HL-60 (cell line): ENCODE data around the gene METTL25B.
"Not testable (repeated sequence)": the region's sequence is repeated elsewhere in the genome, so short reads cannot be mapped to it uniquely, and the experiment has no call there.

Experiments
- DNase-seq, 2 experiments: peaks; one replicate each; pipeline ENCODE4 v3.0.0-alpha.2; 2010 to 2020; ENCODE audit warnings: low read depth in 1 of 2, low spot score in 1 of 2
- H3K27ac ChIP-seq: fragments of 250-450 bp; sonication (Bioruptor Pico); replicated peaks from 2 replicates; pipeline ENCODE4 v1.5.1; 2020; ENCODE audit warnings: mild to moderate bottlenecking, moderate library complexity
- H3K27me3 ChIP-seq: fragments of 250-450 bp; sonication (Bioruptor Pico); 2 replicates; pipeline ENCODE4 v1.5.1; 2021; ENCODE audit warnings: mild to moderate bottlenecking, moderate library complexity; ENCODE audit not compliant: insufficient read depth, poor library complexity, severe bottlenecking
- H3K4me3 ChIP-seq: replicated peaks from 2 replicates; pipeline ENCODE4 v1.5.1; 2011; ENCODE audit warnings: mild to moderate bottlenecking, control low read depth, low read length; ENCODE audit not compliant: insufficient read depth
- GABPA ChIP-seq: IDR thresholded peaks from 2 replicates; pipeline ENCODE4 v1.6.1; 2012; ENCODE audit warnings: low read depth
- POLR2AphosphoS5 ChIP-seq: IDR thresholded peaks from 2 replicates; pipeline ENCODE4 v1.6.1; 2012; ENCODE audit warnings: low read depth
- SPI1 ChIP-seq: IDR thresholded peaks from 2 replicates; pipeline ENCODE4 v1.6.1; 2012; ENCODE audit warnings: low read depth, mild to moderate bottlenecking, borderline replicate concordance
- TF ChIP-seq, protein P1 (sequence below): IDR thresholded peaks from one replicate; pipeline ENCODE4 v1.5.1; 2011; ENCODE audit warnings: low read length, control low read depth, inconsistent platforms; ENCODE audit not compliant: insufficient read depth
- TF ChIP-seq, protein P2 (sequence below): IDR thresholded peaks from 2 replicates; pipeline ENCODE4 v1.6.1; 2012; ENCODE audit warnings: low read depth; ENCODE audit not compliant: insufficient replicate concordance

The METTL25B gene

DNA sequence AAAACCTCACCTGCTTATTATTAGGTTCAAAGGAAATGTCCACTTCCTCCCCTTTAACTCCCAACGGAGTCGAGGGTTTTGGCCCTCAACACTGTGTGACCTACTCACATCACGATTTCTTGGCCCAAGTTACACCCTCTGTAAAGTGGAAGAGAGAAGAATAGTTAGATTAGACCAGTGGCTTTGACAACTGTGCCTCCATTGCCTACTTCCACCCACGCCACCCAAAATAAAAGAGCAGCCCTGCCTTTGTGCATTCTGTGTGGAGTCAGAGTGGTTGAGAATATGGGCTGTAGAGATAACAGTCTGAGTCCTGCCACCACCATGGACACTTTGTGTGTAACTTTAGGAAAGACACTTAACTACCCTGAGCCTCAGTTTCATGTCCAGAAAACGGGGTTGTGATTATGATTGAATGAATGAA, 27.3 kb downstream of the METTL25B start:
- no peaks in the 10 kb centered on the region for H3K27me3 ChIP-seq
- no peak overlapping the region for H3K27ac ChIP-seq
- TF ChIP-seq, protein P1, sequence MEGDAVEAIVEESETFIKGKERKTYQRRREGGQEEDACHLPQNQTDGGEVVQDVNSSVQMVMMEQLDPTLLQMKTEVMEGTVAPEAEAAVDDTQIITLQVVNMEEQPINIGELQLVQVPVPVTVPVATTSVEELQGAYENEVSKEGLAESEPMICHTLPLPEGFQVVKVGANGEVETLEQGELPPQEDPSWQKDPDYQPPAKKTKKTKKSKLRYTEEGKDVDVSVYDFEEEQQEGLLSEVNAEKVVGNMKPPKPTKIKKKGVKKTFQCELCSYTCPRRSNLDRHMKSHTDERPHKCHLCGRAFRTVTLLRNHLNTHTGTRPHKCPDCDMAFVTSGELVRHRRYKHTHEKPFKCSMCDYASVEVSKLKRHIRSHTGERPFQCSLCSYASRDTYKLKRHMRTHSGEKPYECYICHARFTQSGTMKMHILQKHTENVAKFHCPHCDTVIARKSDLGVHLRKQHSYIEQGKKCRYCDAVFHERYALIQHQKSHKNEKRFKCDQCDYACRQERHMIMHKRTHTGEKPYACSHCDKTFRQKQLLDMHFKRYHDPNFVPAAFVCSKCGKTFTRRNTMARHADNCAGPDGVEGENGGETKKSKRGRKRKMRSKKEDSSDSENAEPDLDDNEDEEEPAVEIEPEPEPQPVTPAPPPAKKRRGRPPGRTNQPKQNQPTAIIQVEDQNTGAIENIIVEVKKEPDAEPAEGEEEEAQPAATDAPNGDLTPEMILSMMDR, result no peak
- TF ChIP-seq, protein P2, sequence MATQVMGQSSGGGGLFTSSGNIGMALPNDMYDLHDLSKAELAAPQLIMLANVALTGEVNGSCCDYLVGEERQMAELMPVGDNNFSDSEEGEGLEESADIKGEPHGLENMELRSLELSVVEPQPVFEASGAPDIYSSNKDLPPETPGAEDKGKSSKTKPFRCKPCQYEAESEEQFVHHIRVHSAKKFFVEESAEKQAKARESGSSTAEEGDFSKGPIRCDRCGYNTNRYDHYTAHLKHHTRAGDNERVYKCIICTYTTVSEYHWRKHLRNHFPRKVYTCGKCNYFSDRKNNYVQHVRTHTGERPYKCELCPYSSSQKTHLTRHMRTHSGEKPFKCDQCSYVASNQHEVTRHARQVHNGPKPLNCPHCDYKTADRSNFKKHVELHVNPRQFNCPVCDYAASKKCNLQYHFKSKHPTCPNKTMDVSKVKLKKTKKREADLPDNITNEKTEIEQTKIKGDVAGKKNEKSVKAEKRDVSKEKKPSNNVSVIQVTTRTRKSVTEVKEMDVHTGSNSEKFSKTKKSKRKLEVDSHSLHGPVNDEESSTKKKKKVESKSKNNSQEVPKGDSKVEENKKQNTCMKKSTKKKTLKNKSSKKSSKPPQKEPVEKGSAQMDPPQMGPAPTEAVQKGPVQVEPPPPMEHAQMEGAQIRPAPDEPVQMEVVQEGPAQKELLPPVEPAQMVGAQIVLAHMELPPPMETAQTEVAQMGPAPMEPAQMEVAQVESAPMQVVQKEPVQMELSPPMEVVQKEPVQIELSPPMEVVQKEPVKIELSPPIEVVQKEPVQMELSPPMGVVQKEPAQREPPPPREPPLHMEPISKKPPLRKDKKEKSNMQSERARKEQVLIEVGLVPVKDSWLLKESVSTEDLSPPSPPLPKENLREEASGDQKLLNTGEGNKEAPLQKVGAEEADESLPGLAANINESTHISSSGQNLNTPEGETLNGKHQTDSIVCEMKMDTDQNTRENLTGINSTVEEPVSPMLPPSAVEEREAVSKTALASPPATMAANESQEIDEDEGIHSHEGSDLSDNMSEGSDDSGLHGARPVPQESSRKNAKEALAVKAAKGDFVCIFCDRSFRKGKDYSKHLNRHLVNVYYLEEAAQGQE, result no peak
- no peak for TF ChIP-seq SPI1
- no peak for TF ChIP-seq POLR2AphosphoS5
- no peak for TF ChIP-seq GABPA
- no peak overlapping the region for H3K4me3 ChIP-seq
- DNase-seq, result no peak

DNA sequence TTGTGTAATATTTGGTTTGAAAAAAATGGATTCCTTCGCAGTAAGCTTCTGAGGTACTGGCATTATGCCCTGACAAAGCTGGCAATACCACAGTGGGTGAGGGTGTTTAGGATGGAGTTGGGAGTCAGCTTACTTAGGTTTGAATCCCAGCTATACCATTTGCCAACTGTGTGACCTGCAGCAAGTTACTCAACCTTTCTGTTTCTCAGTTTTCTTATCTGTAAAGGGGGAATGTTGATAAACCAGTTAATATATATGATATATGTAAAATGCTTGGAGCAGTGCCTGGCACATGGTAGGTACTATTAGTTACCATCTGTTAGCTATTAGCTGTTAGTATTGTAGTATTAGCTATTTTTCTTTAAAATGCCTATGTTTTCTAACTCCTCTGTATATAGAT, 28.1 kb downstream of the METTL25B start:
- no peak for TF ChIP-seq SPI1
- TF ChIP-seq GABPA, result no peak
- TF ChIP-seq, protein P2, result no peak
- TF ChIP-seq, protein P1, result no peak
- no peak for TF ChIP-seq POLR2AphosphoS5
- no peaks in the 10 kb centered on the region for H3K27me3 ChIP-seq
- no peak for DNase-seq
- H3K4me3 ChIP-seq, result no peak overlapping the region
- H3K27ac ChIP-seq, result no peak overlapping the region

DNA sequence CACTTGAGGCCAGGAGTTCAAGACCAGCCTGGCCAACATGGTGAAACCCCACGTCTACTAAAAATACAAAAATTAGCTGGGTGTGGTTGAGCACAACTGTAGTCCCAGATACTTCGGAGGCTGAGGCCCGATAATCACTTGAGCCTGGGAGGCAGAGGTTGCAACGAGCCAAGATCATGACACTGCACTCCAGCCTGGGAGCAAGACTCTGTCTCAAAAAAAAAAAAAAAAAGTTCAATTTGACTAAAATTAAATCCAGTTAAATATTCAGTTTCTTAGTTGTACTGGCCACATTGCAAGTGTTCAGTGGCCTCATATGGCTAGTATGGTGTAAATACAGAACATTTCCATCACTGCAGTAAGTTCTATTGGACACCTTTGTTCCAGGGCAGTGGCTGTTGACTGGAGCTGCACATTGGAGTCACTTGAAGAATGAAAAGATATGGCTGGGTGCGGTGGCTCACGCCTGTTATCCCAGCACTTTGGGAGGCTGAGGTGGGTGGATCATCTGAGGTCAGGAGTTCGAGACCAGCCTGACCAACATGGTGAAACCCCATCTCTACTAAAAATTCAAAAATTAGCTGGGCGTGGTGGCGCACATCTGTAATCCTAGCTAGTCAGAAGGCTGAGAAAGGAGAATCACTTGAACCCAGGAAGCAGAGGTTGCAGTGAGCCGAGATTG, 29.4 kb downstream of the METTL25B start:
- H3K4me3 ChIP-seq, H3K27ac ChIP-seq, DNase-seq, H3K27me3 ChIP-seq: not testable (repeated sequence)

DNA sequence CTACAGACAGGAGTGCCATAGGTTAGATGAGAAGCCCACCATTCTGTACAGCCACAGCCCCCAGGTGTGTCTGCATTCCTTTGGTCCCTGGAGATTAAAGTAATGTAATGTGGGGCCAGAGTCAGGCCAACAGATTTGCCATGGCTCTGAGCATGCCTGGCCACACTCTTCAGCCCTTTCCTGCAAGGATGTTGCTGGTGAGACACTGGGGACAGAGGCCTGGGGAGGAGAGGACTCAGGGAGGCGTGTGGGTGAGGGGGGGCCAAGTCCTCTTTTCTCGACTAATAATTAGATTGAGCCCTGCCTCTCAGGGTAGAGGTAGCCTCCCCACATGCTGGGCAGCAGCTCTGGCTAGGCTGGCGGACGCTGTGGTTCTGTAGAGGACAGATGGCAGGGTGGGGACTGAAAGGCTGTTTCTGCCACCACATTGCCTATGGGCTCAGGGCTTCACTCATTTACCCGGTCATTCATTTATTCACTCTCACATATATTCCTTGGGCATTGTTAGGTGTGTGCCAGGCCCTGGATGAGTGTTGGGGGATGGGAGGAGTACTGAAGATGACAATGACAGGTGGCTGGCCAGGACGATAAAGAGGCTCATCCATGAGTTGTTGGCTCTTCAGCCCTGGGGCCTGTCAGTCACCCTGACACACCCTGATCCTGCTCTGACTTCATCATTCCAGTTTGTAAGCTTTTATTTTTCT, 32.0 kb downstream of the METTL25B start:
- TF ChIP-seq, protein P1, result no peak
- TF ChIP-seq, protein P2, result no peak
- TF ChIP-seq POLR2AphosphoS5 (no peak), GABPA (no peak), SPI1 (no peak)
- H3K27me3 ChIP-seq, result no peaks in the 10 kb centered on the region
- H3K27ac ChIP-seq, result no peak overlapping the region
- H3K4me3 ChIP-seq, result no peak overlapping the region
- no peak for DNase-seq
